GM12891 (cell line): ENCODE results near the gene RASA1.

Source experiments
- POLR2A ChIP-seq: IDR thresholded peaks from 2 replicates; pipeline ENCODE4 v1.6.1; 2011; ENCODE audit warnings: low read depth, low read length, control low read depth
- POLR2AphosphoS5 ChIP-seq: IDR thresholded peaks from 2 replicates; pipeline ENCODE4 v1.6.1; 2011; ENCODE audit warnings: low read depth, low read length, control low read depth
- POU2F2 ChIP-seq: IDR thresholded peaks from 2 replicates; pipeline ENCODE4 v1.6.1; 2011; ENCODE audit warnings: low read depth, mild to moderate bottlenecking, control low read depth, low read length, moderate library complexity
- SPI1 ChIP-seq: IDR thresholded peaks from 2 replicates; pipeline ENCODE4 v1.6.1; 2011; ENCODE audit warnings: low read depth, low read length, control low read depth
- TAF1 ChIP-seq: IDR thresholded peaks from 2 replicates; pipeline ENCODE4 v1.6.1; 2011; ENCODE audit warnings: low read depth, low read length, control low read depth

GRCh38 chr5:87361536-87362213 lies 94.0 kb downstream of the RASA1 start:
- TF ChIP-seq TAF1 (no peak), POLR2A (no peak), POLR2AphosphoS5 (no peak), POU2F2 (no peak), SPI1 (no peak)
